GM03348 (cell line): ENCODE data around the gene KDM5A.
"Not testable (repeated sequence)": the region's sequence is repeated elsewhere in the genome, so short reads cannot be mapped to it uniquely, and the experiment has no call there.

Source experiments
- DNase-seq: peaks from one replicate; pipeline ENCODE4 v3.0.0; 2012; ENCODE audit warnings: low spot score

The KDM5A gene

DNA sequence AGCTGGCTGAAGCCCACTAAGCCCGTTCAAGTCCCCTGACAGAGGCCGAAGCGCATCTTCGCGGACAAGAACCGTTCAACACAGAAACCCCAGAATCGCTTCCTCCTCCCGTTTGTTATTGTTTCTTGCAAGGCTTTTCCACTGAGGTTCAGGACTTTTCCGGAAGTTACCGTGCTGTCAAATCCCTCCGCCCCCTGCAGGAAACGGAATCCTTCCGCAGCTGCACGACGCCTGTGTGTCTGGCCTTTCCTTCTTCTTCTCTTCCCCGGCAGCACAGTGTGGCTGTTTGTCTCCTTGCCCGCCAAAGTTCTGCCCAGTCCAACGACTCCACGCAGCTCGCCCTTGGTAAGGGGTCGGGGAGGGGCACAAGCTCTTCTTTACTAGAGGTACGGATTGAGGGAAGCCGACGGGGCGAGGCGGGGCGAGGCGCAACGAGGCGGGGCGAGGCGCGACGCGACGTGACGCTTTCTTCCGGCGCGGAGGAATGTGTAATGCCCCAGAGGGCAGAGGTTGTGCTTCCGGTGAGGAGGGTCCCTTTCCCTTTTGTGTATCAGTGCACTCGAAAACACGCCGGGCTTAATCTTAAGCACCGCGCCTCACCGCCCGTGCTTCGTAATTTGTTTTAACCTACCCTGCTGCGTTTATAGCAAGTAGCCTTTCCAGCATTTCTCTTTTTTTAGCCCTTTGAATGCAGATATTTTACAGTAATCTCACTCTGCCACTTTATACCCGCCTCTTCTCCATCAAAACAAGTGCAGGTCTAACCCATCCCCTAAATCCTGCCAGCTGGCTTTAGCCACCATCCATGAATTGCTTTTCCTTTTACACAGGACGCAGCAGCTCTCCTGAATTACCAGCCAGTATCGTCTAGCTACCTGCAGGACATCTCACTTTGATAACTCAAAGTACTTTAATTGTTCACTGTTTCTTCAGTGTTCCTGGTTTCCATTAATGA, at the start of gene KDM5A:
KDM5A (minus strand) TSS at position 179 of the 955 bp plus-strand sequence. CDS start 229 bp downstream, outside the sequence.
- DNase-seq = peak; percentile 95

DNA sequence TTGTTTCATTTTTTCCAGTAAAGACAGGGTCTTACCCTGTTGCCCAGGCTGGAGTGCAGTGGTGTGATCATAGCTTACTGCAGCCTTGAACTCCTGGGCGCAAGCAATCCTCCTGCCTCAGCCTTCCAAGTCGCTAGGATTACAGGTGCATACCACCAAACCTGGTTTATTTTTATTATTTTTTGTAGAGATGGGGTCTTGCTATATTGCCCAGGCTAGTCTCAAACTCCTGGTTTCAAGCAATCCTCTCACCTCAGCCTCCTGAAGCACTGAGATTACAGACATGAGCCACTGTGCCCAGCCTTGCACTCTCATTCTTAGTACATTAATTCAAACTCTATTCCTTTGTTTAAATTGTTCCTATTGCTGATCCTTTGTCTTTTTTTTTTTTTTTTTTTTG, 46.6 kb upstream of the KDM5A start:
- DNase-seq = not testable (repeated sequence)

DNA sequence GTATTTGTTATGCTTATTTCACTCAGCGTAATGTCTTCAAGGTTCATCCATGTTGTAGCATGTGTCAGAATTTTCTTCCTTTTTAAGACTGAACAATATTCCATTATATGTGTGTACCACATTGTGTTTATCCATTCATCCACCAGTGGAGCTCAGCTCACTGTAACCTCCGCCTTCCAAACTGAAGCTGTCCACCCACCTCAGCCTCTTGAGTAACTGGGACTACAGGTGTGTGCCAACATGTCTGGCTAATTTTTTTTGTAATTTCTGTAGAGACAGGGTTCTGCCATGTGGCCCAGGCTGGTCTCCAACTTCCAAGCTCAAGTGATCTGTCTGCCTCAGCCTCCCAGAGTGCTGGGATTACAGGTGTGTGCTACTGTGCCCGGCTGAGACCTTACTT, 33.4 kb upstream of the KDM5A start:
- no peak for DNase-seq

DNA sequence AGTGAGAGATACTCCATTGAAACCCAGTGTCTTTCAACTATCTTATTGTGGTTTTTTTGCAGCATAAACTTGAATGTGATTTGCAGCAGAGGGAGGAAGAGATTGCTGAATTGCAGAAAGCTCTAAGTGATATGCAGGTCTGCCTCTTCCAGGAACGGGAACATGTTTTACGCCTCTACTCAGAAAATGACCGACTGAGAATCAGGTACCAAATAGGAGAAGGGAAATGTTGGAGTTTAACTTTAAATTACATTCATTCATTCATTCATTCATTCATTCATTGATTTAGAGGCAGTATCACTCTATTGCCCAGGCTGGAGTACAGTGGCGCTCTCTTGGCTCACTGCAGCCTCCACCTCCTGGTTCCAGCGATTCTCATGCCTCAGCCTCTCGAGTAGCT, 29.3 kb upstream of the KDM5A start:
- no peak for DNase-seq

DNA sequence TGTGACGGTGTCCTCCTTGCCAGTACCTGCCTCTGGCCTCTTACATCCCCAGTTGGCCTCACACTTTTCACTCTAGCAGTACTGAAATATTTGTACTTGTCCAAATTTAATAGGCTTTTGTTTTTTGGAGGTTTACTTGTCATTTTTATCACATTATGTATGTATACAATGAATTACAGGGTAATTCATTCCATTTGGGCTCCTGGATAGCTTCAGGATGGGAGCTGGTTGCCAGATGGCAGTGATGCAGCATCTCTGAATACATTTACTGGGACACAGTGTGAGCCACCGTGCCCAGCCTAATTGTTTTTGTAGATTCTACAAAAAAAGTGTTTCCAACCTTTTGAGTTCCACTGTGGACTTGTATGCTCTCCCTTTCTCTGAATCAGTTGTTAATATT, 25.7 kb upstream of the KDM5A start:
- DNase-seq = no peak

DNA sequence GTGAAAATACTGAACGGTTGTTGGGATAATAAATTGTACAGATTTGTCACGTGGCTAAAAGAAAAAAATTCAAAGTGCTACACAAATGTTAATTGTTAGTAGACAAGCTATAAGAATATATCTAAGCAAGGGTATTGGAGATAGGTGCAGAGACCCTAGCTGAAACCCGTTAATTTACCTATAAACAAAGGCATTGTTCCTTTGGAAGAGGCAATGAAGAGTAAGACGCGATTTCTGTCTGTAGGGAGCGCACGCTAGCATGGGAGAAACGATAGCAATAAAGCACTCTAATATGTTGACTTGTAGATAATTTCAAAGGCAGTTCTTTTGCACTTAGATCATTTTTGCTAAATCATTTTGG, 12.9 kb upstream of the KDM5A start:
- DNase-seq = no peak

DNA sequence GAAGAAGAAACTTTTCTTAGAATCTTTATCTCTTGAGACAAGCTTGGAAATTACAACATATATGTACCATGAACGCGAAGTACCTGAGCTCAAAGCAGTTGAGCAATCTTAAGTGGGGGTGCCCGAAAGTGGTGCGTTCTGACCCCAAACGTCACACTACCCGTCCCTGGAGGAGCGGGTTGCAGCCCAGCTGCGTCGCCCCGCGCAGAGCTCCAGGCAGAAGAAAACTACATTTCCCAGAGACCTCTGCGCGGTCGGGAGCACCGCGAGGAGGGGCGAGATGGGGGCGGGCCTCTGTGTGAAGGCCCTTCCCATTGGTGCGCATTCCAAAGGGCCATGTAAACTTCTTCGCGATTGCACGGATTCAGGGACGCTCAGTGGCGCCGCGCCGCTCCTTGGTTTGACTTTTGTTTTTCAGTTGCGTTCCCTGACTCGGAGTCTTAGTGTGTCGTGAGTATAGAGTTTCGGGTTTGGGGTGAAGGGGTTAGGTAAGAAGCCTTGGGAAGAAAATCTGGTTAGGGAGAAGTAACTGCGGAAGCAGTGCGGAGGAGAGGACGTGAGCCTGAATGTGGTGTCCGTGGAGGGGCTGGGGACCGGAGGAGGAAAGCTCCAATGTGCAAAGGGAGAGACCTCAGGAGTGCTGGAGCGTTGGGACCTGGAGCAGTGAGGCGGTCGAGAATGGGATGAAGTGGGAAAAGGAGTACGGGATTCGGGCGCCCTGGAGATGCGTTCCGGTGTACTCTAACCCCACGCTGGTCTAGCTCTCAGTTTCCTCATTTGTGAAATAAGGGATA, 12.3 kb upstream of the KDM5A start, which contains the start of gene CCDC77:
CCDC77 (plus strand) TSS at position 410 of the 794 bp plus-strand sequence. CDS start 7,740 bp downstream, outside the sequence.
- peak; percentile 99 for DNase-seq

DNA sequence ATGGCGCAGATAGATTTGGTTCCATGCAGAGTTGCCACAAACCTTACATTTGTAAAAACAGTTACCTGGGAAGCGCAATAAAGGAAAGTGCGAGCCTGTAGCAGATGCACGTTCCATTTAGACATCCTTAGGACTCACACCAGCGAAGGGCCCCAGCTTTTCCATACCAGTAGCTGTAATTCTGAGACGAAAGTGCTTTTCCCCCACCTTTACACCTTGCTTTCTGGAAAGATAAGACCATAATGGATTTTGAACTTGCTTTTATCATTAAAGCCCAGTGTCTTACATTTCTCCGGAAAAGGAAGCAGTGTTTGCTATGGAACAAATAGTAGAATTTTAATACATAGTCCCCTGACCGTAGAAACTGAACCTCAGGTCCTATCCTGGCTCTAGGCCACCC, 11.7 kb upstream of the KDM5A start:
- no peak for DNase-seq

DNA sequence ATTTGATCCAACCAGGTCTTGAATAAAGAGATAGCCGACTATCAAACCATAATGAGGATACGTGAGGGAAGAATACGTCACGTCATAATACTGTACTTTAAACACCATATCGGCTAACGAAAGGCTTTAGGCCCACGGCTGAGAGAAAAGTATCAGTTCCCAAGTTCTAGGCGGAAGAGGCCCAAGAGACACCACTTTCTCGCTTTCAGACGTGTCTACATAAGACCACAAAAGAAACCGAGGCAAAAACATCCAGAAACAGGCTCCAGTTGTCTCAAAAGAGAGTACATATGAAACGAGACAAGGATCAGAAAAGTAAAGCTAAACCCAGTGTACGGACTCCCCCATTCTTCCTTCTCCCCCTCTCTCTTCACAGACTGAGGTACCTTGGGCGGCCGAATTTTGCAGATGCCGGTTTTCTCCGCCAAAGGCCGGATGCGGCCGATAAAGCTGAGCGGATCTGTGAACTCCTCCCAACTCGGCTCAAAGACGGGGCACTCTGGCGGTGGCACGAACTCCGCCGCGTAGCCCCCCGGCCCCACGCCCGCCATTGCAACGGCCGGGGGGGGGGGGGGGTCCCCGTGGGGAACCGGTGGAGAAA, 479 bp downstream of the KDM5A start:
- DNase-seq = peak; percentile 8

DNA sequence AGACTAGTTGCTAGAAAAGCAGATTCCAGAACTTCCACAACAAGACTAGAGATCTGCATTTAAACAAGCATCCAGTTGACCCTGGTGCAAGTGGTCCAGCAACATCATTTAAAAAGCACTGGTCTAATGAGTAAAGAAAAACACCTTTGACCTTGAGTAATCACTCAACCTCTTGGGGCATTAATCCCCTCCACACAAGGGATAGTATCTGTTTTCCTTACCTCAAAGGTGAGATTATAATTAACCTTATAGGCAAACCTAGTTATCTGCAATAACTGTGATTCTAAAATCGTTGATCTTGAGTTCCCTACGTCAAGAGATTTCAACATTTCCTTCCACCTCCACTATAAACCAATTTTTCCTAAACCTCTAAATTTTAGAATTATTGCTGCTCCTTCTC, 1.1 kb downstream of the KDM5A start:
- DNase-seq = no peak

DNA sequence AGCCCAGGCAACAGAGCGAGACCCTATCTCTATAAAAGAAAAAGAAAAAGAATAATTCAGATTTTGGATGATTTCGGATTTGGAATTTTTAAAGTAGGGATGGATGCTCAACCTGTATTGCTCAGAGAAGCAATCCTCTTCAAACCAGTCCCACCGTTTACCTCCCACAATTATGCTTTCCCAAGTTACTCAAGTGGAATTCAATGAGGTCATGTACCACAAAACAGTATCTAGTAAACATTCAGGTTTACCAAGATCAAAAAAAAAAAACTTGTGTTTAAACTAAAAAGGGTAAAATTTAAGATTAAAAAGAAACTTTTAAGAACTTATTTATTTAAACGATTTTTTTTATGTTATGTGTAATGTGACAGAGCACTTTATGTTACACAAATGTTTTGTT, 2.5 kb downstream of the KDM5A start:
- peak; percentile 9 for DNase-seq

DNA sequence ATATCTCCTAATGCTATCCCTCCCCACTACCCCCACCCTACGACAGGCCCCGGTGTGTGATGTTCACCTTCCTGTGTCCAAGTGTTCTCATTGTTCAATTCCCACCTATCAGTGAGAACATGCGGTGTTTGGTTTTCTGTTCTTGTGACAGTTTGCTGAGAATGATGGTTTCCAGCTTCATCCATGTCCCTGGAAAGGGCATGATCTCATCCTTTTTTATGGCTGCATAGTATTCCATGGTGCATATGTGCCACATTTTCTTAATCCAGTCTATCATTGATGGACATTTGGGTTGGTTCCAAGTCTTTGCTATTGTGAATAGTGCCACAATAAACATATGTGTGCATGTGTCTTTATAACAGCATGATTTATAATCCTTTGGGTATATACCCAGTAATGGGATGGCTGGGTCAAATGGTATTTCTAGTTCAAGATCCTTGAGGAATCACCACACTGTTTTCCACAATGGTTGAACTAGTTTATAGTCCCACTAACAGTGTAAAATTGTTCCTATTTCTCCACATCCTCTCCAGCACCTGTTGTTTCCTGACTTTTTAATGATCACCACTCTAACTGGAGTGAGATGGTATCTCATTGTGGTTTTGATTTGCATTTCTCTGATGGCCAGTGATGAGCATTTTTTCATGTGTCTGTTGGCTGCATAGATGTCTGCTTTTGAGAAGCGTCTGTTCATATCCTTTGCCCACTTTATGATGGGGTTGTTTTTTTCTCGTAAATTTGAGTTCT, 18.2 kb downstream of the KDM5A start:
- DNase-seq = not testable (repeated sequence)

DNA sequence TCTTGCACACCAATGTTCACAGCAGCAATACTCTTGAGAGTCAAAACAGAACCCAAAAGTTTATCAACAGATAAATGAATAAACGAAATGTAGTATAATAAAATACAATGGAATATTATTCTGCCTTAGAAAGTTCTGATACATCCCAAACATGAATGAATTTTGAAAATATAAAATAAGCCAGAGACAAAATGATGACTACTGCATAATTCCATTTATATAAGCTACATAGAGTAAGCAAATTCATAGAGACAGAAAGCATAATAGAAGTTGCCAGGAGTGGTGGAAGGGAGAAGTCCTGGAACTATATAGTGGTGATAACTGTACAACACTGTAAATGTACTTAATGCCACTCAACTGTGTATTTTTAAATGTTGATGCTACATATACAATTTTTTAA, 21.1 kb downstream of the KDM5A start:
- DNase-seq = no peak

DNA sequence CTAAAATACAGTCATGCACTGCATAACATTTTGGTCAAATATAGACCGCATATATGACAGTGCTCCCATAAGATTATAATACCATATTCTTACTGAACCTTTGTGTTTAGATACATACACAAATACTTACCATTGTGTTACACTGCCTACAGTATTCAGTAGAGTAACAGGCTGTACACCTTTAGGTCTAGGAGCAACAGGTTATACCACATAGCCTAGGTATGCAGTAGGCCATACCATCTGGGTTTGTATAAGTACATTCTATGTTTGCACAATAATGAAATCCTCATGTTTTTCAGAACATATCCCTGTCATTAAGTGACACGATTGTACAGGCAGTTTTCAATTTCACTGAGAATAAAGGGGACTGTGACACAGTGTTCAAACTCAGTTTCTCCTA, 22.3 kb downstream of the KDM5A start:
- DNase-seq = no peak

DNA sequence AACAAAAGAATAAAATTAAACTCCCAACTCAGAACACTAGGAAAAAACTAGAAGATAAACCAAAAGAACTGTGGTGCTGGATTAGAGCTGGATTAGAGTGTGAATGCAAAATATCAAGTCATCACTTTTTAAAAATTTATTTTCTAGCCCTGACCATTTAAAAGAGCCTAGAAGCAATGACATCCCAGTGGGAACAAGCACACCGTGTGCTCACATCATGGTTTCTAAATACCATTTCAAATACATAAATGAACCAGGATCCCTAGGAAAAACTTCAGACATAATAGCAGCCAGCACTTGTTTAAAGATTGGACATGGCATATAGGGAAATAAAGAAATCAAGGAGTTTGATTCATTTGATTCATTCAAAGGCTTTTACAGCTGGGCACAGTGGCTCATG, 30.0 kb downstream of the KDM5A start:
- no peak for DNase-seq

DNA sequence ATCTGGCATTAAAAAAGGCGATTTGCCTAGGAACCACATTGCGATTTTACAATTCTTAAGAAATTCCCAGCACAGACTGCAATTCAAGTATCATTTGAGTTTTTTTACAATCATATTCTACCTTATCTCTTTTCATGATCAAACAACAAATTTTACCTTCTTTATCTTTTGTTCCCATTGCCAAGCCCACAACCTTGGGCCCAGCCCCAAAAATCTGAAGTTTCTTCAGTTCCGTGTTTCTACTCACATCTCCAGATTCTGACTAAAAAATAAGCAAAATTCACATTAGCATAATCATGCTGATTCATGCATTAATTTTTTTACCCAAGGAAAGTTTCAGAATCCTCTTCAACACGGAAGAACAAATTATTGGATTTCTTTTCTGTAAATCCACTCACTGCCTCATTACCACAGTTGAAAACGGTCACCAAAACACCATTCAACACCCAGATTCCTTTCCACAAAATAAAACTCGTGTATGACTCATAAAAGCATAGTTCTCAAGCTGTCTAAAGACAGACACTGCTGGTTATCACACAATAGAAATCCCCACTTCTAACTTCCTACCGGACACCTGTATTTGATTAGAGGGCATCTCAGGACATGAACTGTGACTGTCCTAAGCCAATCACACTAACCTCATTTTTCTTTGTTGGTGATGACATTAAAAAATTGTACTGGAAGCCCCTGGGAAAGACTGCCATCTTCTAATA, 32.7 kb downstream of the KDM5A start:
- DNase-seq = peak; percentile 25

DNA sequence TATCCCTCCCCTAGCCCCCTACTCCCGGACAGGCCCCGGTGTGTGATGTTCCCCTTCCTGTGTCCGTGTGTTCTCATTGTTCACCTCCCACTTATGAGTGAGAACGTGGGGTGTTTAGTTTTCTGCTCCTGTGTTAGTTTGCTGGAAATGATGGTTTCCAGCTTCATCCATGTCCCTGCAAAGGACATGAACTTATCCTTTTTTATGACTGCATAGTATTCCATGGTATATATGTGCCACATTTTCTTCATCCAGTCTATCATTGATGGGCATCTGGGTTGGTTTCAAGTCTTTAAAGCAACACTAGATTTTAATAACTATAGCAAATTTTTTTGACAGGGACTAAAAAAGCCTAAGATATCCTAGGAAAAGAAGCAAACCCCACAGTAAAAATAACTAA, 37.9 kb downstream of the KDM5A start:
- not testable (repeated sequence) for DNase-seq

DNA sequence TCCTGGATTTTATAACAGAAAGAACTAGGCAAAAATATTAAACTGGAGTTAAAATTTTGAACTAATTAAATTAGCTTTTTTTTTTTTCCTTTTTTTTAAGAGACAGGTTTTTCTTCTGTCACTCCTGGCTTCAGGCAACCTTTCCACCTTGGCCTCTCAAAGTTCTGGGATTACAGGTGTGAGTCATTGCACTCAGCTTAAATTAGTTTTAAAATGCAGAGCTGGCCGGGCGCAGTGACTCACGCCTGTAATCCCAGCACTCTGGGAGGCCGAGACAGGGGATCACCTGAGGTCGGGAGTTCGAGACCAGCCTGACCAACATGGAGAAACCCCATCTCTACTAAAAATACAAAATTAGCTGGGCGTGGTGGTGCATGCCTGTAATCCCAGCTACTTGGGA, 39.5 kb downstream of the KDM5A start:
- DNase-seq = not testable (repeated sequence)

DNA sequence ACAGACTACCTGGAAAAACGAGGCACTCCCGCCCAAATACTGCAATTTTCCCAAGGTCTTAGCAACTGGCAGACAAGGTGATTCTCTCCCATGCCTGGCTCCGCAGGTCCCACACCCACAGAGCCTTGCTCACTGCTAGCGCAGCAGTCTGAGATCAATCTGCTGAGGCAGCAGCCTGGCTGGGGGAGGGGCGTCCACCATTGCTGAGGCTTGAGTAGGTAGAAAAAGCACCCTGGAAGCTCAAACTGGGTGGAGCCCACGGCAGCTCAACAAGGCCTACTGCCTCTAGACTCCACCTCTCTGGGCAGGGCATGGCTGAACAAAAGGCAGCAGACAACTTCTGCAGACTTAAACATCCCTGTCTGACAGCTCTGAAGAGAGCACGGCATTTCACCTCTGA, 46.1 kb downstream of the KDM5A start:
- DNase-seq = not testable (repeated sequence)

DNA sequence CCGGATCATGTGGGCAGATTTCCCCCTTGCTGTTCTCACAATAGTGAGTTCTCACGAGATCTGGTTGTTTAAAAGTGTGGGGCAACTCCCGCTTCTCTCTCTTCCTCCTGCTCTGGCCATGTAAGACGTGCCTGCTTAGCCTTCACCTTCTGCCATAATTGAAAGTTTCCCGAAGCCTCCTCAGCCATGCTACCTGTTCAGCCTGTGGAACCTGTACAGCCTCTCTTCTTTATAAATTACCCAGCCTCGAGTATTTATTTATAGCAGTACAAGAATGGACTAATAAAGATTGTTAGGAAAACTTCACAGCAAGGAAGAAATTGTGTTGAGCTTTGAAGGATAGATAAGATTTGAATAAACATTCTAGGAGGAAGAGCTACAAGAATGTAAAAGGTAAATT, 52.1 kb downstream of the KDM5A start:
- DNase-seq = no peak

DNA sequence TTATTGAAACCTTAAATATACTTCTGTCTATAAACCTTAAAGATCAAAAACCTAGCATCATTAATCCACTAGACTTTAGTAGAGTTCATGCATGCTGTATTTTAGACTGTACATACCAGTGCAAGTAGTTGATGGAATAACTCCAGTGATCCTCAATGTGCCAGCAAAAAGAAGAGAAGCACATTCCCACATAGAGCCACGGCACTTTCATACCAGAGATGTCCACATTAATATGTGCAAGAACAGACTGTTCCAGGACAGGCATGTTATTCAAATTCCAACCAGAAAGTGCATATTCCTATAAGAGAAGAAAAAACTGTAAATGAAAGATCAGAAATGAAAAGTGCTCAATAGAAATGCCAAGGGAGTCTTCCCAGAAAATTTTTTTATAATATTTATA, 55.0 kb downstream of the KDM5A start:
- no peak for DNase-seq
